ENCODE data around the gene XG. TPM values are rescaled to one million over a fixed set of nuclear protein-coding genes. Genes with fewer than 3 reads are reported as not detected.

Gene XG
- total RNA-seq, 6 experiments from 2014 or later: 0.31 TPM; not detected in 5

- Histone ChIP-seq H3K9me3 (no peaks in the 10 kb centered on the region), H3K4me1 (peaks cover 0 to 11% (median 0%) of the 10 kb centered on the region in 4 donors), H3K27ac (no peak overlapping the region), H3K27me3 (no peaks in the 10 kb centered on the region), H3K4me3 (no peak overlapping the region), H3K36me3 (no peaks in the 10 kb centered on the region)
- TF ChIP-seq CTCF (IDR thresholded peaks at IDR 0.05) (no peak), POLR2A (IDR thresholded peaks at IDR 0.05) (no peak)
- DNase-seq: no peak
- WGBS (ENCODE audit: insufficient coverage, low coverage, low lambda C conversion rate, missing lambda C conversion rate): 59% methylated on average over 4 of the region's 4 CpGs
- ATAC-seq: no peak
- intact Hi-C loops (cut with DNase I): no loop called here
Measured at GRCh38 chrX:2785538-2785937, 33.7 kb downstream of the XG start.

GRCh38 chrX:2788980-2789379 is 37.1 kb downstream of the XG start:
- ATAC-seq (no peak), DNase-seq (no peak)
- Histone ChIP-seq H3K9me3 (no peaks in the 10 kb centered on the region), H3K4me3 (no peak overlapping the region), H3K4me1 (no peaks in the 10 kb centered on the region), H3K36me3 (no peaks in the 10 kb centered on the region), H3K27me3 (no peaks in the 10 kb centered on the region), H3K27ac (no peak overlapping the region)
- no peak for TF ChIP-seq POLR2A (IDR thresholded peaks at IDR 0.05)
- no peak for TF ChIP-seq CTCF (IDR thresholded peaks at IDR 0.05)
- 62% methylated on average over 4 of the region's 4 CpGs for WGBS (ENCODE audit: insufficient coverage, low coverage, low lambda C conversion rate, missing lambda C conversion rate)
- intact Hi-C loops (cut with DNase I): no loop called here

- Histone ChIP-seq H3K4me3 (no peak overlapping the region), H3K36me3 (no peaks in the 10 kb centered on the region), H3K27me3 (no peaks in the 10 kb centered on the region), H3K9me3 (no peaks in the 10 kb centered on the region), H3K27ac (no peak overlapping the region), H3K4me1 (no peaks in the 10 kb centered on the region)
- TF ChIP-seq POLR2A (IDR thresholded peaks at IDR 0.05) (no peak), CTCF (IDR thresholded peaks at IDR 0.05) (no peak)
- no peak for DNase-seq
- intact Hi-C loops (cut with DNase I): no loop called here
- 71% methylated on average over 3 of the region's 3 CpGs for WGBS (ENCODE audit: insufficient coverage, low coverage, low lambda C conversion rate, missing lambda C conversion rate)
- no peak for ATAC-seq
Measured at GRCh38 chrX:2789569-2789968, 37.7 kb downstream of the XG start.

- intact Hi-C loops (cut with DNase I): no loop called here
- ATAC-seq: peak in 1 of 4 donors; percentile 16
Measured at GRCh38 chrX:2793752-2794151, 41.9 kb downstream of the XG start.

More at GRCh38 chrX:2793752-2794151, 41.9 kb downstream of the XG start:
- H3K4me1 ChIP-seq: no peaks in the 10 kb centered on the region
- TF ChIP-seq POLR2A (IDR thresholded peaks at IDR 0.05) (no peak), CTCF (IDR thresholded peaks at IDR 0.05) (no peak)
- 55% methylated on average over 6 of the region's 7 CpGs for WGBS (ENCODE audit: insufficient coverage, low coverage, low lambda C conversion rate, missing lambda C conversion rate)
- no peak for DNase-seq
- no peaks in the 10 kb centered on the region for H3K27me3 ChIP-seq
- no peak overlapping the region for H3K4me3 ChIP-seq
- no peaks in the 10 kb centered on the region for H3K9me3 ChIP-seq
- no peak overlapping the region for H3K27ac ChIP-seq
- H3K36me3 ChIP-seq: no peaks in the 10 kb centered on the region
